DLD1 (cell line): ENCODE data around the gene KCTD17.

ENCODE experiments used
- in situ Hi-C: cut with HindIII; loops from 2 replicates; pipeline ENCODE4 v1.10.0; 2017; ENCODE audit warnings: low sequenced_read_pairs

KCTD17 gene

GRCh38 chr22:37097346-37097745 lies 45.8 kb downstream of the KCTD17 start:
- in situ Hi-C loops, result no loop called here

- in situ Hi-C loops, result no loop called here
Observed at GRCh38 chr22:37098976-37099591, 47.5 kb downstream of the KCTD17 start.

GRCh38 chr22:37100589-37101127 lies 49.1 kb downstream of the KCTD17 start:
- in situ Hi-C loops, result no loop called here

- in situ Hi-C loops, result no loop called here
Observed at GRCh38 chr22:37101311-37102066, 49.9 kb downstream of the KCTD17 start.

GRCh38 chr22:37103151-37103550 lies 51.6 kb downstream of the KCTD17 start:
- in situ Hi-C loops, result no loop called here

GRCh38 chr22:37103656-37104452 lies 52.3 kb downstream of the KCTD17 start:
- in situ Hi-C loops, result no loop called here

GRCh38 chr22:37105154-37105553 lies 53.6 kb downstream of the KCTD17 start:
- in situ Hi-C loops, result no loop called here

GRCh38 chr22:37105990-37106389 lies 54.4 kb downstream of the KCTD17 start:
- in situ Hi-C loops, result no loop called here

- in situ Hi-C loops, result no loop called here
Observed at GRCh38 chr22:37107816-37108621, 56.5 kb downstream of the KCTD17 start.

GRCh38 chr22:37109242-37109917 lies 57.8 kb downstream of the KCTD17 start, which contains the start of gene TMPRSS6:
Gene TMPRSS6, minus strand, starts transcription at chr22:37109713. Its CDS starts 6,296 bp downstream, at chr22:37103417.
- in situ Hi-C loops, result no loop called here

- in situ Hi-C loops, result no loop called here
Observed at GRCh38 chr22:37111156-37111717, 59.7 kb downstream of the KCTD17 start.

GRCh38 chr22:37112084-37112728 lies 60.7 kb downstream of the KCTD17 start:
- in situ Hi-C loops, result no loop called here
